Non-pigmented ciliary epithelial cell (primary cell): ENCODE data around the gene HOXD9.

Source experiments
- DNase-seq: peaks from one replicate; pipeline ENCODE4 v3.0.0-alpha.2; 2010; ENCODE audit warnings: low read depth

HOXD9 gene

DNA sequence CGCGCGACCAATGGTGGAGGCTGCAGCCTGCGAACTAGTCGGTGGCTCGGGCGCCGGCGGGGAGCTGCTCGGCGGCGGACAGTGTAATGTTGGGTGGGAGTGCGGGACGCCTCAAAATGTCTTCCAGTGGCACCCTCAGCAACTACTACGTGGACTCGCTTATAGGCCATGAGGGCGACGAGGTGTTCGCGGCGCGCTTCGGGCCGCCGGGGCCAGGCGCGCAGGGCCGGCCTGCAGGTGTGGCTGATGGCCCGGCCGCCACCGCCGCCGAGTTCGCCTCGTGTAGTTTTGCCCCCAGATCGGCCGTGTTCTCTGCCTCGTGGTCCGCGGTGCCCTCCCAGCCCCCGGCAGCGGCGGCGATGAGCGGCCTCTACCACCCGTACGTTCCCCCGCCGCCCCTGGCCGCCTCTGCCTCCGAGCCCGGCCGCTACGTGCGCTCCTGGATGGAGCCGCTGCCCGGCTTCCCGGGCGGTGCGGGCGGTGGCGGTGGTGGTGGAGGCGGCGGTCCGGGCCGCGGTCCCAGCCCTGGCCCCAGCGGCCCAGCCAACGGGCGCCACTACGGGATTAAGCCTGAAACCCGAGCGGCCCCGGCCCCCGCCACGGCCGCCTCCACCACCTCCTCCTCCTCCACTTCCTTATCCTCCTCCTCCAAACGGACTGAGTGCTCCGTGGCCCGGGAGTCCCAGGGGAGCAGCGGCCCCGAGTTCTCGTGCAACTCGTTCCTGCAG lies at the start of gene HOXD9:
HOXD9 (plus strand) TSS at position 37 of the 728 bp plus-strand sequence; CDS start at position 87, 50 bp downstream.
- no peak for DNase-seq

DNA sequence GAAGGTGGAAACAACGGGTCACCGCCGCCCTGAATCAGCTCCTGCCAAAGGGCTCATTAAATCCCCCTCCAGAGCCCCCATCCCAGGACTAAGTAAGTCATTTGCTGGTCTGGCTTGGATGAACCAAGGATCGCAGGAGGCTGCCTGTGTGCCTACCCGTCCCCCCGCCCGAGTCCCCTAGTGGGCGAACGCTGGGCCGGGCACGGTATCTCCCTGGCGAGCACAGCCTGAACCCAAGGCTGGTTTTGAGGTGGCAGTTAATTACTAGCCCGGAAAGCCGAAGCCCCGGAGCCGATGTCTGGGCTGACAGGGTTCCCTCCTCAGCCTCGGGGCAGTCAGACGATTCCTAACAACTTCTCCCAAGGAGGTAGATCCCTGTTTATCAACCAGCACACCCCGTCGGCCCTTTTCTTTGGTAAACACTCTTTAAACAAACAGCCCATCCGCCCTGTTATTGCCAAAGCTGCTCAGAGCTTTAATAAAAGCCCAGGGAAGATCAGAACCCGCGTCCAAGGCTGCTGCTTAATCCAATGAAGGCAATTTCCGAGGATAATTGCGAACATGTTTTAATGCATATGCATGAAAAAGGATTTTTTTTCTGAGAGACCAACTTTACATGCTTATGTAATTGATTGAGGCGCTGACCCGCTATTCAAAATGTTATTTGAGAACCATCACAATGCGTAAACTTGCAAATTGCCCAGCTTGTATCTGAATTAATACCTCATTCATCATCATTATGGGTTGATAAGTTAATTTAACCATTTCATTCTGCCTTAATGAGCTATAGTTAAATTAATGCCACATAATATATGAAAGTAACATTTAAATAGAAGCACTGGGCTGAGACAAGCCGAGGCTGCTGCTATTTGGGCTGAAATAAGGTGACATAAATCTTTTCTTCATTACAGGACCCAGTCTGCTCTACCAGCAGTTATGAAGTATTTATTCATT lies 49.3 kb upstream of the HOXD9 start:
- DNase-seq: no peak

GRCh38 chr2:176074919-176075425 lies 47.5 kb upstream of the HOXD9 start:
- no peak for DNase-seq

DNA sequence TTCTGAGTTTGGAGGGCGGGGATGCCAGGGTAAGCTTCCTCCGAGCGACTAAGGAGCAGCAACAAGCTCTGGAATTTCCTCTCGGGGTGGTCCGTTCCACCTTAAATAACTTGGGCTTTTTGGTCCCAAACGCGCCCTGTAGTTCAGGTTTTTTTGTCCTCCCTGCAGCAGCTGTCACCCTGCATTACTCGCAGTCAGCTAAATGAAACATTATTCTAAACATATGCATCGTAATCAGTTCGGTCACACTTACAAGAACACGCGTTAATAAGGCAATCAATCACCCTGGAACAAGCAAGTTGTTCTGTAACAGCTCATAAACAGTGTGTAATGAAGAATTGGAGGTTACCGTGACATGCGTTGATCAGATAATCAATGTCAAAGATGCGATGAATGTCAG lies 47.0 kb upstream of the HOXD9 start:
- DNase-seq: no peak

GRCh38 chr2:176076063-176076462 lies 46.5 kb upstream of the HOXD9 start:
- no peak for DNase-seq

DNA sequence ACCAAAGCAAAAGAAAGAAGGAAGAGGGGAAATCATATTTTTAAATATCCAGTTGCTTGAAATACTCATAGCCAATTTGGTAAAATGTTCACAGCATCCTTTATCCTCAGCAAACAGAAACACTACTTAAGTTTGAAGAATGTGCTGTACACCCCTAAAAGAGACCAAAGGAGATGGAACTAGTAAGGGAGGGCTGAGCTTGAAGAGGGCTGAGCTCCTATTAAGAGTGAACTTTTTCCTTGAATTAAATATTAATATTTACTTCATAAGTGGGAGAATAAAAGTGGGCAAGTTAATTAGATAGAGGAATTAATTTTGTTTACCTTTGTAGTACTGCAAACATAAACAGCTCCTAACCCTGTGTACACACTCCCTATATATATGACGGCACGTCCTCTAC lies 45.7 kb upstream of the HOXD9 start:
- no peak for DNase-seq

- DNase-seq: no peak
Observed at GRCh38 chr2:176078541-176079284, 43.8 kb upstream of the HOXD9 start.

- no peak for DNase-seq
Observed at GRCh38 chr2:176079285-176079830, 43.2 kb upstream of the HOXD9 start.

GRCh38 chr2:176079831-176080539 lies 42.5 kb upstream of the HOXD9 start:
- no peak for DNase-seq

DNA sequence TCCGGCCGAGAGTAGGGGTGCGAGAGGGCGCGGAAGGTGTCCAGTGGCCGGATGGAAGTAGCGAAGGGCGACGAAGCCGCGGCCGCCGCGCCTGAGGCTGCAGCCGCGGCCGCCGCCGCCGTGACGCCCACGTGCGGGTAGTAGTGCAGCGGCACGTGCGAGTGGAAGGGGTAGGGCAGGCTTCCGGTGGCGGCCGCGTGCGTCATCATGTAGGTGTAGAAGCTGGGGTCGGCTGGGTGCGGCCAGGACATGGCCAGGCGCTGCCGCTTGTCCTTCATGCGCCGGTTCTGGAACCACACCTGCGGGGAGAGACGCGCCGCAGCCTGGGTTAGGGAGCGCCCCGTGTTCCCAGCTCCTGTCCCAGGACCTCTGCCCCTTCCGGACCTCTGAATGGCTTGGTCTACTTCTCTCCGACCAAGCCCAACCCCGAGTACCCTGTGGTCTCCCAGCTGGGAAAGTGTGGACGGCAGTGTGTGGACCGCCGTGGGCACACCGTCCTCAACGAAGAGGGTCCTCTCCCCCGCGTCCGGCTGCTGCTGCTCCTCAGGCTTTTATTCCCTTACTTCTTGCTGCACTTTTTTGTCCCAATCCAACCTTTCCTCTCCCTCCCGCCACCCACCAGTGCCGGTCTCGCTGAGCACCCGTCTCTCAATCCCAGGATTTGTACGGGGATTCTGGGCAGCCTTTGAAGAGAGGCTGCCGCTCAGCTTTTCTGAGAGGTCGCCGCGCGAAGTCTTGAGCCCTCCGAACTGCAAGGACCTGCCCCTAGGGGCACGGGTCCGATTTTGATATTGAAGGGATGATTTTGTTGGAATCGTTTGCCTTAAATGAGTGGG lies 41.8 kb upstream of the HOXD9 start:
- DNase-seq: no peak

- no peak for DNase-seq
Observed at GRCh38 chr2:176081376-176081836, 41.1 kb upstream of the HOXD9 start.

GRCh38 chr2:176081837-176082524 lies 40.5 kb upstream of the HOXD9 start:
- DNase-seq: no peak

DNA sequence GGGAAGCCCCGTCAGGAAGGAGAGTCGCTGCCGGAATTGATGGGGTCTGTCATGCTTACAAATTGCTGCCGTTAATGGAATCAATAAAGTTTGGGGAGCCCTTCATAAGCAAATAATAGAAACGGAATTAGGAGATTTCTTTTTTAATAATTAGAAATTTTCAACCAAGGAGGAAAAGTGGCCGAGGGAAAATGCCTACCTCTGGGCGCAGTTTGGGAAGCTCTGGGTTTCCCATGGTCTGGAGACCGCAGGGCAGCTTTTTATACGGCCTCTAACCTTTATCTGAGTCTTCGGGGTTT lies 40.0 kb upstream of the HOXD9 start:
- no peak for DNase-seq

GRCh38 chr2:176082824-176083751 lies 39.4 kb upstream of the HOXD9 start:
- no peak for DNase-seq

DNA sequence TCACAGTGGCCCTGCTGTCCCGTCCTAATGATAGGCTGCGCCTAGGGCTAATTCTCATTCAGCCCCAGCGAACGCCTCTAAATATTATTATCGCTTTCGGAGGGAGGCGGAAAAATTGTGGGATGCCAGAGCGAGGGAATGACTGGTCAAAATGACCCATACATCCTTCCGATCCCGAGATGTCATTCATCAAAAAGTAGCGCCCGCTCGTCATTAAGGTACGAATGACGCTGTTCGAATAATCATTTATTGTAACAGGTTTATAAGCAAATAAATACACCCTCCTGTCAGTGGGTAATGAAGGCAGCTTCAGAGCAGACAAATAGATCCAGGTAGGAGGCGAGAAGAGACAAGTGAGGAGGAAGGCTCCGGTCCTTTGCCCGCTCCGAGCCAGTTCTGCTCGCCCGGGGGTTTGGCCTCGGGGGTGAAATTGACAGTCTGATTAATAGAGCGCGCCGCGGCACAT lies 38.7 kb upstream of the HOXD9 start, which contains the start of gene EVX2:
EVX2 (minus strand) TSS at position 167 of the 466 bp plus-strand sequence. CDS start 186 bp downstream, outside the sequence.
- DNase-seq: no peak

DNA sequence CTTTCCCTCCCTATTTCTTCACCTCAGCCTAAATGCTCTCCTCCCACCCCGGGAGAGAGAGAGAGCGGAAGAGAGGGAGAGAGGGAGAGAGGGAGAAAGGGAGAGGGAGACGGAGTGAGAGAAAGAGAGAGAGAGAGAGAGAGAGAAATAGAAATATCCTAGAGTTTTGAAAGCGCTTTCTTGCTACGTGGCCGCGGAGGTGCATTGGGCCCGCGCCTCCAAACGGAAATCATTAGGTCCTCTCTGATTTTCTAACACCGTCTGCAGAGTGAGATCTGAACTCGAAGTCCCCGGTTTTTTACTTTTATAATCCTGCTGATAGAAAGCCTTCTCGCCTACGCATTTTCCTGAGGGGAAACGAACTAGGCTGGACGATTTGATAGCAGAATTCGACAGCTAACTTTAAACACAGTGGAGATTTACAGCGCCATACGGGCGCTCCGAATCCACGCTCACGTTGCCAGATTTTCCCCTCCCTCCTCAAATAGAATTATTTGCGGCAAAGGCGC lies 37.9 kb upstream of the HOXD9 start:
- DNase-seq: no peak

DNA sequence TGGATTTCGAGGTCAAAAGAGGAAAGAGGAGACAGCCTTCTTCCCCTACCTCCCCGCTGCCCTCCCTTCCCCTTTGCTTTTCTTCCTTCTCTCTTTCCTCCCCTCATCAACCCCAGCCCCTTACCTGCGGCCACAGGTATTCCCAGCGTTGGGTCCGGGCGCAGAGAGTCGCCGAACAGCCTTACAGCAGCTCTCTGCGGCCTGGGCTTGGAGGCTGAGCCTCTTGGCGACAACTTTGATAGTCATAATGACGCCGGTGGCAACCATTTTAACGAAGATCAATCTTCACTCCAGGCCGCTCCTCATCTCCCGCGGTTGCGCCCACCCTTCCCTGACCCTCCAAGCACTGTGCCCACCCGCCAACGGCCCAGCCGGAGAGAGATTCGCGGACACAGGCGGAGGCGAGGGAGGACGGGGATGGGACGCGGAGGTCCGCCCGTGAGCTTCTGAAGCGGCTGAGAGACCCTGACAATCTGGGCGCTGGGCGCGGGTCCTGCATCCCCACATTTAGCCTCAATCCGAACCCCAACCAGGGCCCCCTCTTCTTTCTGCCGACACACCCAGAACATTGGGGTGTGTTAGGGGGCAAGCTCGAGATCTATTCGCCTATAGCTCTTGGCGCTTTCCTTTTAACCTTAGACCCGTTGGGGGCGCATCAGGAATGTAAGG lies 37.3 kb upstream of the HOXD9 start:
- no peak for DNase-seq
